HEK293 (cell line): ENCODE results near the gene ARMH3.
"Not testable (repeated sequence)": the region's sequence is repeated elsewhere in the genome, so short reads cannot be mapped to it uniquely, and the experiment has no call there.

ENCODE experiments used
- CTCF ChIA-PET: fragments of 350-600 bp; formaldehyde crosslinking; extraction: SDS; loops from one replicate; lab custom pipeline; 2021; ENCODE audit warnings: antibody characterized with exemption; lab: Yijun Ruan, JAX
- POLR2A ChIA-PET: fragments of 300-600 bp; formaldehyde crosslinking; extraction: SDS; loops from one replicate; lab custom pipeline; 2020; ENCODE audit warnings: antibody characterized with exemption, inconsistent platforms; lab: Yijun Ruan, JAX
- H3K27ac ChIP-seq: fragments of 200-500 bp; sonication (Bioruptor generic); 2 replicates; pipeline ENCODE4 v1.5.1; 2014; ENCODE audit warnings: low read depth, low read length, control low read depth, inconsistent platforms; ENCODE audit errors: extremely low read depth
- H3K36me3 ChIP-seq, 2 experiments: fragments of 200-500 bp in 1 of 2; sonication (Bioruptor generic) in 1 of 2; 1 replicate in 1 of 2; 2 replicates in 1 of 2; pipeline ENCODE4 v1.5.1; 2014 to 2017; ENCODE audit warnings: inconsistent platforms in 2 of 2, low read length in 2 of 2; ENCODE audit not compliant: control insufficient read depth in 2 of 2, insufficient read depth in 1 of 2
- H3K4me1 ChIP-seq: fragments of 200-500 bp; sonication (Bioruptor generic); 2 replicates; pipeline ENCODE4 v1.5.1; 2014; ENCODE audit warnings: mild to moderate bottlenecking, low read length, inconsistent platforms; ENCODE audit not compliant: control insufficient read depth, insufficient read depth
- H3K4me3 ChIP-seq: 2 replicates; pipeline ENCODE4 v1.5.1; 2011; ENCODE audit warnings: low read depth, mild to moderate bottlenecking, control low read depth, low read length, moderate library complexity
- H3K9me3 ChIP-seq: fragments of 200-500 bp; sonication (Bioruptor generic); 2 replicates; pipeline ENCODE4 v1.5.1; 2014; ENCODE audit warnings: low read depth, low read length, inconsistent platforms; ENCODE audit not compliant: control insufficient read depth, insufficient read depth
- CTCF ChIP-seq: fragments of 450-650 bp; formaldehyde crosslinking; IDR thresholded peaks from 2 replicates; pipeline ENCODE4 v1.5.1; 2016; ENCODE audit warnings: missing biosample characterization, missing genetic modification characterization
- GFI1B ChIP-seq: fragments of 450-650 bp; formaldehyde crosslinking; IDR thresholded peaks from 2 replicates; pipeline ENCODE4 v1.5.1; 2016; ENCODE audit warnings: missing biosample characterization, missing genetic modification characterization
- GLI2 ChIP-seq: fragments of 450-650 bp; formaldehyde crosslinking; IDR thresholded peaks from 2 replicates; pipeline ENCODE4; 2017; ENCODE audit warnings: missing biosample characterization, missing genetic modification characterization, low read depth, borderline replicate concordance
- HOXD13 ChIP-seq: sonication (generic); formaldehyde crosslinking; IDR thresholded peaks from 2 replicates; pipeline ENCODE4 v1.8.0; 2022; ENCODE audit warnings: missing genetic modification reagents, borderline replicate concordance
- KLF10 ChIP-seq: fragments of 450-650 bp; IDR thresholded peaks from 2 replicates; pipeline ENCODE4 v1.5.1; 2018; ENCODE audit warnings: missing biosample characterization, mild to moderate bottlenecking, missing genetic modification characterization
- PRDM1 ChIP-seq: fragments of 450-650 bp; formaldehyde crosslinking; IDR thresholded peaks from 2 replicates; pipeline ENCODE4; 2016; ENCODE audit warnings: missing biosample characterization, missing genetic modification characterization
- SCRT2 ChIP-seq: fragments of 450-650 bp; formaldehyde crosslinking; IDR thresholded peaks from 2 replicates; pipeline ENCODE4 v1.5.1; 2016; ENCODE audit warnings: missing biosample characterization, missing genetic modification characterization
- SP7 ChIP-seq: fragments of 450-650 bp; formaldehyde crosslinking; IDR thresholded peaks from 2 replicates; pipeline ENCODE4 v1.5.1; 2016; ENCODE audit warnings: missing biosample characterization, missing genetic modification characterization
- TRIM28 ChIP-seq: IDR thresholded peaks from 2 replicates; pipeline ENCODE4 v1.6.1; 2011; ENCODE audit warnings: low read length, control low read depth, borderline replicate concordance
- ZBTB17 ChIP-seq: fragments of 450-650 bp; formaldehyde crosslinking; IDR thresholded peaks from 2 replicates; pipeline ENCODE4 v1.5.1; 2016; ENCODE audit warnings: missing biosample characterization, missing genetic modification characterization
- ZFP41 ChIP-seq: fragments of 450-650 bp; formaldehyde crosslinking; IDR thresholded peaks from 2 replicates; pipeline ENCODE4 v1.5.1; 2016; ENCODE audit warnings: missing biosample characterization, missing genetic modification characterization, borderline replicate concordance
- ZNF133 ChIP-seq: fragments of 450-650 bp; formaldehyde crosslinking; IDR thresholded peaks from 2 replicates; pipeline ENCODE4 v1.5.1; 2016; ENCODE audit warnings: missing biosample characterization, missing genetic modification characterization
- ZNF2 ChIP-seq: fragments of 450-650 bp; formaldehyde crosslinking; IDR thresholded peaks from 2 replicates; pipeline ENCODE4 v1.5.1; 2016; ENCODE audit warnings: missing biosample characterization, missing genetic modification characterization
- ZNF211 ChIP-seq: fragments of 450-650 bp; formaldehyde crosslinking; IDR thresholded peaks from 2 replicates; pipeline ENCODE4 v1.5.1; 2016; ENCODE audit warnings: low read depth, missing biosample characterization, missing genetic modification characterization
- ZNF324 ChIP-seq: fragments of 450-650 bp; formaldehyde crosslinking; IDR thresholded peaks from 2 replicates; pipeline ENCODE4 v1.5.1; 2016; ENCODE audit warnings: missing biosample characterization, missing genetic modification characterization
- ZNF366 ChIP-seq: fragments of 450-650 bp; formaldehyde crosslinking; conservative IDR thresholded peaks from 2 replicates; pipeline ENCODE4 v1.5.1; 2016; ENCODE audit warnings: missing biosample characterization, missing genetic modification characterization
- ZNF555 ChIP-seq: fragments of 450-650 bp; formaldehyde crosslinking; conservative IDR thresholded peaks from 2 replicates; pipeline ENCODE4 v1.5.1; 2017; ENCODE audit warnings: missing biosample characterization, mild to moderate bottlenecking, missing genetic modification characterization, inconsistent platforms
- ZNF600 ChIP-seq: fragments of 450-650 bp; formaldehyde crosslinking; IDR thresholded peaks from 2 replicates; pipeline ENCODE4 v1.5.1; 2016; ENCODE audit warnings: missing biosample characterization, missing genetic modification characterization
- ZNF654 ChIP-seq: fragments of 450-650 bp; formaldehyde crosslinking; IDR thresholded peaks from 2 replicates; pipeline ENCODE4 v1.5.1; 2016; ENCODE audit warnings: low read depth, missing biosample characterization, missing genetic modification characterization
- ZNF660 ChIP-seq: fragments of 450-650 bp; IDR thresholded peaks from 2 replicates; pipeline ENCODE4 v1.5.1; 2018; ENCODE audit warnings: missing biosample characterization, mild to moderate bottlenecking, missing genetic modification characterization
- ZNF692 ChIP-seq: fragments of 450-650 bp; formaldehyde crosslinking; IDR thresholded peaks from 2 replicates; pipeline ENCODE4 v1.5.1; 2016; ENCODE audit warnings: missing biosample characterization, missing genetic modification characterization
- ZNF707 ChIP-seq: fragments of 450-650 bp; formaldehyde crosslinking; IDR thresholded peaks from 2 replicates; pipeline ENCODE4 v1.5.1; 2016; ENCODE audit warnings: missing biosample characterization, missing genetic modification characterization
- ZNF747 ChIP-seq: fragments of 450-650 bp; formaldehyde crosslinking; IDR thresholded peaks from 2 replicates; pipeline ENCODE4 v1.5.1; 2016; ENCODE audit warnings: missing biosample characterization, missing genetic modification characterization
- ZNF776 ChIP-seq: fragments of 450-650 bp; formaldehyde crosslinking; IDR thresholded peaks from 2 replicates; pipeline ENCODE4 v1.5.0; 2017; ENCODE audit warnings: missing biosample characterization, missing genetic modification characterization, borderline replicate concordance
- ZSCAN16 ChIP-seq: fragments of 450-650 bp; formaldehyde crosslinking; IDR thresholded peaks from 2 replicates; pipeline ENCODE4 v1.5.1; 2016; ENCODE audit warnings: missing biosample characterization, missing genetic modification characterization
- ZSCAN30 ChIP-seq: fragments of 450-650 bp; IDR thresholded peaks from 2 replicates; pipeline ENCODE4 v1.5.1; 2018; ENCODE audit warnings: missing biosample characterization, mild to moderate bottlenecking, missing genetic modification characterization, moderate library complexity

The ARMH3 gene

GRCh38 chr10:102009801-102010425, 46.1 kb downstream of the ARMH3 start:
- ChIA-PET POLR2A (interaction anchor here (0.6 to 2.3 kb wide), 3 partner anchors 169 to 189 kb away, joined by 3 to 18 read pairs (median 7); no protein-coding TSS in a partner anchor), CTCF (interaction anchor here (0.6 to 8.1 kb wide), 61 partner anchors 9 to 424 kb away, joined by 3 to 178 read pairs (median 5); partner anchors contain the start of genes HPS6, KCNIP2 and NPM3)
- Histone ChIP-seq H3K36me3 (peaks cover 37 to 51% of the 10 kb centered on the region in 2 experiments), H3K4me3 (no peak overlapping the region), H3K27ac (no peak overlapping the region), H3K9me3 (no peaks in the 10 kb centered on the region), H3K4me1 (no peaks in the 10 kb centered on the region)
- TF ChIP-seq ZSCAN30 = peak; percentile 75
- TF ChIP-seq SCRT2 = peak; percentile 42; the same call in 1 of the 2 replicates
- peak; percentile 55 for TF ChIP-seq SP7 (tag by site-specific recombination)
- 0 out of 2 replicates have a peak, but pooled peaks have one; percentile 36 for TF ChIP-seq ZBTB17 (tag by site-specific recombination)
- 0 out of 2 replicates have a peak, but pooled peaks have one; percentile 27 for TF ChIP-seq ZNF692 (tag by site-specific recombination)
- TF ChIP-seq PRDM1 = peak; percentile 52; the same call in 1 of the 2 replicates
- TF ChIP-seq ZNF660 (tag by site-specific recombination) = peak; percentile 91
- no peak for TF ChIP-seq GLI2
- peak; percentile 99 for TF ChIP-seq ZNF654 (tag by site-specific recombination)
- peak; percentile 62; the same call in 1 of the 2 replicates for TF ChIP-seq ZNF2 (tag by site-specific recombination)
- peak; percentile 91 for TF ChIP-seq GFI1B (tag by site-specific recombination)
- TF ChIP-seq ZNF600 (tag by site-specific recombination) = peak; percentile 65; the same call in 1 of the 2 replicates
- peak; percentile 80; the same call in 1 of the 2 replicates for TF ChIP-seq CTCF (tag by site-specific recombination)
- TF ChIP-seq ZSCAN16 (tag by site-specific recombination) = no peak
- no peak for TF ChIP-seq ZNF747 (tag by site-specific recombination)
- TF ChIP-seq TRIM28 = peak; percentile 63; the same call in 1 of the 2 replicates

- TF ChIP-seq ZNF133 (tag by site-specific recombination) (no peak), ZNF366 (tag by site-specific recombination) (no peak), ZSCAN16 (tag by site-specific recombination) (no peak), KLF10 (no peak), ZNF211 (tag by site-specific recombination) (no peak), SCRT2 (no peak), ZNF776 (no peak), ZNF555 (tag by site-specific recombination) (no peak), ZFP41 (no peak), ZNF707 (no peak), ZNF324 (tag by site-specific recombination) (no peak), HOXD13 (CRISPR knock-in tag) (no peak)
- ChIA-PET CTCF (interaction anchor here (0.6 to 8.1 kb wide), 8 partner anchors 11 to 169 kb away, joined by 3 to 178 read pairs (median 4); no protein-coding TSS in a partner anchor), POLR2A (interaction anchor here (0.7 to 1.5 kb wide), 2 partner anchors 49 to 120 kb away, joined by 3 to 9 read pairs; no protein-coding TSS in a partner anchor)
- peaks cover 46 to 51% of the 10 kb centered on the region in 2 experiments for H3K36me3 ChIP-seq
- H3K4me3 ChIP-seq = no peak overlapping the region
- no peaks in the 10 kb centered on the region for H3K4me1 ChIP-seq
- H3K9me3 ChIP-seq = no peaks in the 10 kb centered on the region
- no peak overlapping the region for H3K27ac ChIP-seq
Measured at GRCh38 chr10:102007796-102008195, 48.2 kb downstream of the ARMH3 start.

- H3K4me3 ChIP-seq, H3K27ac ChIP-seq, H3K9me3 ChIP-seq, H3K4me1 ChIP-seq: not testable (repeated sequence)
- POLR2A ChIA-PET = interaction anchor here (0.7 to 1.5 kb wide), 4 partner anchors 9 to 119 kb away, joined by 3 to 9 read pairs (median 4); no protein-coding TSS in a partner anchor
- CTCF ChIA-PET = interaction anchor here (0.6 to 8.1 kb wide), 7 partner anchors 10 to 911 kb away, joined by 3 to 178 read pairs (median 5); no protein-coding TSS in a partner anchor
- peaks cover 46 to 51% of the 10 kb centered on the region in 2 experiments for H3K36me3 ChIP-seq
Measured at GRCh38 chr10:102007031-102007430, 48.9 kb downstream of the ARMH3 start.
